Measurements from ENCODE around the gene ESYT2. TPM values are rescaled to one million over a fixed set of nuclear protein-coding genes. Genes with fewer than 3 reads are reported as not detected.

ESYT2 gene
- total RNA-seq, 1 experiment from 2014 or later, result 39.0 TPM

GRCh38 chr7:158760445-158760764 lies 68.9 kb downstream of the ESYT2 start:
- Histone ChIP-seq H3K23me2 (ENCODE audit: insufficient read length, low read depth, low read length, poor library complexity, severe bottlenecking) (no peaks in the 10 kb centered on the region), H3K4ac (ENCODE audit: low read depth, low read length) (no peak overlapping the region), H2BK12ac (ENCODE audit: insufficient read length, low read depth, low read length) (no peak overlapping the region), H4K91ac (ENCODE audit: insufficient read length, low read depth, low read length) (no peak overlapping the region), H3K27ac (ENCODE audit: insufficient read length, low read depth, low read length) (no peak overlapping the region), H4K5ac (ENCODE audit: insufficient read length, low read depth, low read length) (no peak overlapping the region), H2AK5ac (ENCODE audit: insufficient read length, low read length) (no peak overlapping the region), H3K14ac (ENCODE audit: insufficient read depth, low read length) (no peak overlapping the region), H3K18ac (ENCODE audit: insufficient read length, low read depth, low read length) (no peak overlapping the region), H3K4me2 (ENCODE audit: insufficient read depth, insufficient read length, low read length) (no peak overlapping the region), H4K20me1 (ENCODE audit: control insufficient read depth, insufficient read depth, insufficient read length) (no peaks in the 10 kb centered on the region), H3K23ac (ENCODE audit: insufficient read length, low read depth, low read length) (no peak overlapping the region), H3K27me3 (ENCODE audit: insufficient read depth, low read length) (no peaks in the 10 kb centered on the region), H3K79me2 (ENCODE audit: insufficient read depth, low read length) (no peaks in the 10 kb centered on the region), H2BK120ac (ENCODE audit: low read depth, low read length, poor library complexity, severe bottlenecking) (no peak overlapping the region), H2BK5ac (ENCODE audit: insufficient read length, low read length) (no peak overlapping the region), H3K56ac (ENCODE audit: insufficient read length, low read depth, low read length) (no peak overlapping the region), H2BK20ac (ENCODE audit: low read depth, low read length, poor library complexity, severe bottlenecking) (no peak overlapping the region), H3K9ac (ENCODE audit: extremely low read depth, insufficient read length, low read length) (no peak overlapping the region), H3K4me1 (ENCODE audit: insufficient read depth, low read length) (no peaks in the 10 kb centered on the region), H2BK15ac (ENCODE audit: low read depth, low read length) (no peak overlapping the region), H4K8ac (replicated peaks; ENCODE audit: insufficient read length, low read depth, low read length) (no peak overlapping the region), H2AFZ (ENCODE audit: low read length) (no peak overlapping the region), H3K9me3 (ENCODE audit: control insufficient read depth, low read depth, low read length) (no peaks in the 10 kb centered on the region), H3K79me1 (ENCODE audit: insufficient read depth, low read depth, low read length, poor library complexity, severe bottlenecking) (no peaks in the 10 kb centered on the region), H3T11ph (ENCODE audit: low read length) (no peak overlapping the region)
- H3K27ac Mint-ChIP-seq, result no peak overlapping the region
- no peaks in the 10 kb centered on the region for H3K27me3 Mint-ChIP-seq (ENCODE audit: low read depth)
- no peaks in the 10 kb centered on the region for H3K9me3 Mint-ChIP-seq
- no CpG with 5 or more reads among the region's 3 CpGs for WGBS (ENCODE audit: extremely low coverage, insufficient read length, low lambda C conversion rate)
- no peak overlapping the region for H3K4me3 Mint-ChIP-seq
- peaks cover 10 to 75% (median 56%) of the 10 kb centered on the region in 3 experiments; a peak in 6 of 7 replicates for H3K36me3 Mint-ChIP-seq (ENCODE audit: insufficient read depth in 1 of 3, low read depth in 3 of 3)
- no peak for DNase-seq
- TF ChIP-seq CTCF (conservative IDR thresholded peaks at IDR 0.05), result no peak
- peaks cover 4% of the 10 kb centered on the region in 2 experiments; a peak in 3 of 4 replicates for H3K4me1 Mint-ChIP-seq
